NT2/D1 (cell line): ENCODE measurements around the gene SLC38A10.

Experiments used
- YY1 ChIP-seq: IDR thresholded peaks from 2 replicates; pipeline ENCODE4 v1.6.1; 2011; ENCODE audit not compliant: insufficient read length, insufficient read depth
- ZNF274 ChIP-seq: IDR thresholded peaks from 2 replicates; pipeline ENCODE4 v1.6.1; 2011; ENCODE audit warnings: mild to moderate bottlenecking, low read depth, low read length

GRCh38 chr17:81306898-81307510, 11.9 kb upstream of the SLC38A10 start:
- TF ChIP-seq YY1: no peak
- no peak for TF ChIP-seq ZNF274
